ENCODE measurements around the gene PRICKLE2.

PRICKLE2 gene

DNA sequence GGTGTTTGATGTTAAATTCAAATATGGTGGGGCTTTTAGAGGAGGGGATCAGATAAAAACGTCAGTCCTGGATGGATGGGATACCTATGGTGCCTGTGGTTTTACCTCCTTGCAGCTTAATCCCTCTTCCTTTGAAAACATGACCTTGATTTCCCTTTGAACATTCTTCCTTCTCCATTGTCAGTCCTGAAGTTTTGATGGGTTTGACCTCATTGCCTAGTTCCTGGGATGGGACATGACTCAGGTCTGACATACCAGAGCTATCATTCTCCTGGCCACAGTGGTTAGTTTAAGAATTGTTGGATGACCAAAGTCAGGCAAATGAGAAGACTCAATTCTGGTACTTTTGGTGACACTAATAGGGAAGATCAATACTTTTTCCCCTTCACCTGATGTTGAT is 87.2 kb downstream of the PRICKLE2 start:
- Histone ChIP-seq H3K4me1 (ENCODE audit: insufficient read depth, poor library complexity, severe bottlenecking) (peaks cover 10% of the 10 kb centered on the region), H3K36me3 (ENCODE audit: low read depth) (no peaks in the 10 kb centered on the region; the same call in 1 of the 2 replicates), H3K9me3 (ENCODE audit: severe bottlenecking) (no peaks in the 10 kb centered on the region), H3K27ac (ENCODE audit: poor library complexity, severe bottlenecking) (no peak overlapping the region), H3K4me3 (ENCODE audit: severe bottlenecking) (no peak overlapping the region), H3K27me3 (ENCODE audit: insufficient read depth, poor library complexity, severe bottlenecking) (no peaks in the 10 kb centered on the region)
- DNase-seq (ENCODE audit: low spot score), result no peak
- no peak for ATAC-seq (ENCODE audit: low read depth)
- TF ChIP-seq, protein P1, sequence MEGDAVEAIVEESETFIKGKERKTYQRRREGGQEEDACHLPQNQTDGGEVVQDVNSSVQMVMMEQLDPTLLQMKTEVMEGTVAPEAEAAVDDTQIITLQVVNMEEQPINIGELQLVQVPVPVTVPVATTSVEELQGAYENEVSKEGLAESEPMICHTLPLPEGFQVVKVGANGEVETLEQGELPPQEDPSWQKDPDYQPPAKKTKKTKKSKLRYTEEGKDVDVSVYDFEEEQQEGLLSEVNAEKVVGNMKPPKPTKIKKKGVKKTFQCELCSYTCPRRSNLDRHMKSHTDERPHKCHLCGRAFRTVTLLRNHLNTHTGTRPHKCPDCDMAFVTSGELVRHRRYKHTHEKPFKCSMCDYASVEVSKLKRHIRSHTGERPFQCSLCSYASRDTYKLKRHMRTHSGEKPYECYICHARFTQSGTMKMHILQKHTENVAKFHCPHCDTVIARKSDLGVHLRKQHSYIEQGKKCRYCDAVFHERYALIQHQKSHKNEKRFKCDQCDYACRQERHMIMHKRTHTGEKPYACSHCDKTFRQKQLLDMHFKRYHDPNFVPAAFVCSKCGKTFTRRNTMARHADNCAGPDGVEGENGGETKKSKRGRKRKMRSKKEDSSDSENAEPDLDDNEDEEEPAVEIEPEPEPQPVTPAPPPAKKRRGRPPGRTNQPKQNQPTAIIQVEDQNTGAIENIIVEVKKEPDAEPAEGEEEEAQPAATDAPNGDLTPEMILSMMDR (IDR thresholded peaks at IDR 0.05; ENCODE audit: poor library complexity, severe bottlenecking), result no peak

DNA sequence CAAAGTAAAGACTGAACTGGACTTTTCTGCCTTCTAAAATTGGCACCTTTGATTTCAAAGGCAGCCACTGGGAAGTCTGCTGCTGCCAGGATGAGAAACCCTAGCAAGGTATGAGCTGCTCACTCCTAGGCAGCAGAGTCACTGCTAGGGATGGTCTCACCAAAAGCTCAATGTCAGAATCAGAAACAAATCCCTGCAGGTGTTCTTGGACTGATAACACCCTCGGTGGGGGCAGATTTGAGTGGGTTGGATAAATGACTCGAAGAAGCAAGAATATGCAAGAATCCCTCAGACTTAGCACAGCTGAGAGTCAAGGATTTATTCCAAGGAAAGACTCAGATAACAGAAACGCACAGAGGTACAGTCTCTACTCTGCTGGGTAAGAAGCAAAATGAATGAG is 90.4 kb downstream of the PRICKLE2 start:
- no peak overlapping the region for H3K4me3 ChIP-seq (ENCODE audit: severe bottlenecking)
- TF ChIP-seq, protein P1 (IDR thresholded peaks at IDR 0.05; ENCODE audit: poor library complexity, severe bottlenecking), result no peak
- H3K9me3 ChIP-seq (ENCODE audit: severe bottlenecking), result no peaks in the 10 kb centered on the region
- H3K4me1 ChIP-seq (ENCODE audit: insufficient read depth, poor library complexity, severe bottlenecking), result peaks cover 6% of the 10 kb centered on the region
- ATAC-seq (ENCODE audit: low read depth) (no peak), DNase-seq (ENCODE audit: low spot score) (no peak)
- no peaks in the 10 kb centered on the region for H3K27me3 ChIP-seq (ENCODE audit: insufficient read depth, poor library complexity, severe bottlenecking)
- no peaks in the 10 kb centered on the region for H3K36me3 ChIP-seq (ENCODE audit: low read depth)
- H3K27ac ChIP-seq (ENCODE audit: poor library complexity, severe bottlenecking), result no peak overlapping the region

DNA sequence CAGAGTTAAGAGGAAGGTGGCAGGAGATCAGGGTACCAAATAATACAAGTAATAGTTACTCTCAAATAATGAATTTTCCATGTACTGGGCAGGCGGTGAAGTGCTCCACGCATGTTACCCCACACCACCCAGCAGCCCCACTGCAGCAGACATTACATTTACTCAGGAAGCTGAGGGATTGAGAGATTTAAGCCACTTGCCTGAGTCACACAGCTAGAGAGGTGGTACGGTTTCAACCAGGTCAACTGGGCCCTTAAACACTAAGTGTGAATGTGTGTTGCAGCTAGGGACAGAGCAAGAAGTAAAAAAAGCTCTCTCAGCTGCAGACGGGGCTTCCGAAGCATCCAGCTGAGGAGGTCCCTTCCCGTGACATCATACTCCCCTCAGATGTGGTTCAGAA is 91.3 kb downstream of the PRICKLE2 start:
- Histone ChIP-seq H3K27me3 (ENCODE audit: insufficient read depth, poor library complexity, severe bottlenecking) (no peaks in the 10 kb centered on the region), H3K4me1 (ENCODE audit: insufficient read depth, poor library complexity, severe bottlenecking) (peaks cover 6% of the 10 kb centered on the region), H3K4me3 (ENCODE audit: severe bottlenecking) (no peak overlapping the region), H3K9me3 (ENCODE audit: severe bottlenecking) (no peaks in the 10 kb centered on the region), H3K36me3 (ENCODE audit: low read depth) (no peaks in the 10 kb centered on the region), H3K27ac (ENCODE audit: poor library complexity, severe bottlenecking) (no peak overlapping the region)
- TF ChIP-seq, protein P1 (IDR thresholded peaks at IDR 0.05; ENCODE audit: poor library complexity, severe bottlenecking), result no peak
- ATAC-seq (ENCODE audit: low read depth), result no peak
- DNase-seq (ENCODE audit: low spot score), result no peak

DNA sequence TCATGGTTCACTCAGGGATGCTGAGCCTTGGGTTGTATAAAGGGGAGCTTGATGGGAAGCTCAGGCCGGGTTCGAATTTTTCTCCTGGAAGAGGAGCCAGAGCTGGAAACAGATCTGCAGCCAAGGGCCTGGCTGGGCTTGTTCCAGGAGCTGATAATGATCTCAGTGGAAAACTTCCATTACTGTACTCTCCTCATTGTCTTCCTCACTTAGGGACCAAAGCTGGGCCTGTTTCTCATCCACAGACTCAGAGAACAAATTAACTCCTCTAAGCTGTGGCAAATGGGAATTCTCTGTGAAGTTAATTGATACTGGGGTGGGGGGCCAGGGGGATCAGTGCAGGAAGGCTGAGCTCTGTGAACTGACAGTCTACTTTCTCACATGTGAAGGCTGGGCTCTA is 92.0 kb downstream of the PRICKLE2 start:
- no peaks in the 10 kb centered on the region for H3K36me3 ChIP-seq (ENCODE audit: low read depth)
- peaks cover 4% of the 10 kb centered on the region for H3K4me1 ChIP-seq (ENCODE audit: insufficient read depth, poor library complexity, severe bottlenecking)
- TF ChIP-seq, protein P1 (IDR thresholded peaks at IDR 0.05; ENCODE audit: poor library complexity, severe bottlenecking), result no peak
- H3K27me3 ChIP-seq (ENCODE audit: insufficient read depth, poor library complexity, severe bottlenecking), result no peaks in the 10 kb centered on the region
- ATAC-seq (ENCODE audit: low read depth) (no peak), DNase-seq (ENCODE audit: low spot score) (no peak)
- no peaks in the 10 kb centered on the region for H3K9me3 ChIP-seq (ENCODE audit: severe bottlenecking)
- H3K27ac ChIP-seq (ENCODE audit: poor library complexity, severe bottlenecking), result no peak overlapping the region
- H3K4me3 ChIP-seq (ENCODE audit: severe bottlenecking), result no peak overlapping the region

DNA sequence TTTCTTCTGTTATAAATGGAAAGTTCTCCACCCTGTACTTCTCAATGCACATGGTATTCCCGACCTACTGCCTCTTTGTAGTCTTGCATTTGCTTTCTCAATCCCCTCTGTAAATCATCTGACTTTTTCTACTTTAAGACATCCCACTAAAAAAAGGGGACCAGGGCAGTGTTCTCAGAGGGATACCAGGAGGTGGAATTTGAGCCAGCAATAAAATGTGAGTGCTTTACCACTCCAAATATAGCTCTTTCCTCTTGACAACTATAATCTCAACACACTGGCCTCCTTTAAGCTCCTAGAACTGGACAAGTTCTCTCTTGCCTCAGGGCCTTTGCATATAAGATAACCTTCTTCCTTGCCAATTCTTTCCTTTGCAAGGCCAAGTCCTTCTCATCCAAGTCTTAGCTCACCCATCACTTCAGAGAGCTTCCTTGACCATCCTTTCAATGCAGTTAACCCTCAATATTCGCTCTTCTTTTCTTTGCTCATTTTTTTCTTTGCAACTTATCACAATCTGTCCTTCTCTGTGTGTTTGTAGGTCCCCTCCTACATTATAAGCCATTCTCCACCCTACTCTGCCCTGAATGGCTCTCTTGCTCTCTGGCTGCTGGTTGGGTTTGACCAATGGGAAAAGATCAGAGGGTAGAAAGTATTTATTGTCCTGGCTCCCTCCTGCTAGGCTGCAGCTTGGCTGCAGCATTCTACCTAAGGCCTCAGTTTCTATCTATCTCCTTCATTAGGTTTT is 93.4 kb downstream of the PRICKLE2 start:
- no peaks in the 10 kb centered on the region for H3K9me3 ChIP-seq (ENCODE audit: severe bottlenecking)
- H3K36me3 ChIP-seq (ENCODE audit: low read depth), result no peaks in the 10 kb centered on the region
- no peaks in the 10 kb centered on the region for H3K27me3 ChIP-seq (ENCODE audit: insufficient read depth, poor library complexity, severe bottlenecking)
- H3K4me1 ChIP-seq (ENCODE audit: insufficient read depth, poor library complexity, severe bottlenecking), result no peaks in the 10 kb centered on the region
- ATAC-seq (ENCODE audit: low read depth) (no peak), DNase-seq (ENCODE audit: low spot score) (no peak)
- H3K27ac ChIP-seq (ENCODE audit: poor library complexity, severe bottlenecking), result no peak overlapping the region
- TF ChIP-seq, protein P1 (IDR thresholded peaks at IDR 0.05; ENCODE audit: poor library complexity, severe bottlenecking), result no peak
- no peak overlapping the region for H3K4me3 ChIP-seq (ENCODE audit: severe bottlenecking)
